Activated CD4-positive, alpha-beta T cell treated with anti-CD3 and anti-CD28 coated beads, Interleukin-2, amount 50 U/mL, for 16 hours (primary cell): ENCODE measurements around the gene NUDT2.
A peak's percentile ranks its signal among the peaks of the same experiment; 100 is the strongest.

ENCODE experiments used
- DNase-seq: peaks from one replicate; pipeline ENCODE4 v3.0.0-alpha.2; 2020

Gene NUDT2

DNA sequence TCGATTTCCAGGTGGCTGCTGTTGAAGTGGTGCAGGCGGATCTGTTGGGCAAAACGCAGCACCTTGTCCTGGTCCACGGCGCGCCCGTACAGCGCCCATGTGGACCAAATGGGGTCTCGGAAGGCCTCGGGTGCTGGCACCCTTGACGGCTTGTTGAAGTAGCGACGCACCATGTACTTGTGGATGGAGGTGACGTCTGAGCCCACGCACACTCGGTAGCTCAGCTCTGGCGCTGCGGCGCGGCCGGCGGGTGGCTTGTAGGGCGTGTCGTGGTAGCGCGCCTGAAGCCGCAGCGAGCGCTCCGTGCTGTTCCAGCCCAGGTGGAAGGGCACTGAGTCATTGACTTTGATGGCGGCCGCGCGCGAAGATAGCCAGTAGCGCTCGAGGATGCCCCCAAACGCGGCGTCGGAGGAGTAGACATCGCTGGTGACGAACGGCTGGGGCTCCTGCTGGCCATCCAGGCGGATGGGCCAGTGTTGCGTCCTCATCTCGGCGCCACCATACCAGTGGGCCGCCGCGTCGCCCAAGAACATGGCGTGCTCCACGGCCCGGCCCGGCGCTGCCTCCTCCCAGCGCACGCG, 42.6 kb downstream of the NUDT2 start:
- no peak for DNase-seq

DNA sequence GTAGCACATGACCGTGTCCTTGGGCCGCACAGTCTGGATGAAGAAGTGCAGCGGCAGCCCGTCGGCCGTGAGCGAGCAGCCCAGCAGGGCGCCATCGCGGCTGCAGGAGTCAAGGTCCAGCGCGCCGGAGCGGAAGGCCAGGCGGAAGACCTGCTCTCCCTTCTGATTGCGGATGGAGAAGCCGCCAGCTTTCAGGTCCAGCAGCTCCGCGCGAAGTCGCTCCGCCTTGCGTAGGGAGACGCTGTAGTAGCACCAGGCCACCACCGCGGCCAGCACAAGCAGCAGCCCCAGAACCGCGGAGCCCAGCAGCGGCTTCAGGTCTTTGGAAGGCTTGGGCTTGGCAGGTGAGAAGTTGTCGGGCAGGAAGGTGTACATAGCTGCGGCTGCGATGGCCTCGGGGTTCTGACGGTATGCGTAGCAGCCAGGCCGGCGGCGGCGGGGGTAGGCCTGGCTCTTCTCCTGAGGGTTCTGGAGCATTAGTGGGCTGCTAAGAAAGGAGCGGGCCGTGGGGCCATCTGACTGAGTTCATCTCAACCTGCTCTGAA, 43.2 kb downstream of the NUDT2 start:
- no peak for DNase-seq

DNA sequence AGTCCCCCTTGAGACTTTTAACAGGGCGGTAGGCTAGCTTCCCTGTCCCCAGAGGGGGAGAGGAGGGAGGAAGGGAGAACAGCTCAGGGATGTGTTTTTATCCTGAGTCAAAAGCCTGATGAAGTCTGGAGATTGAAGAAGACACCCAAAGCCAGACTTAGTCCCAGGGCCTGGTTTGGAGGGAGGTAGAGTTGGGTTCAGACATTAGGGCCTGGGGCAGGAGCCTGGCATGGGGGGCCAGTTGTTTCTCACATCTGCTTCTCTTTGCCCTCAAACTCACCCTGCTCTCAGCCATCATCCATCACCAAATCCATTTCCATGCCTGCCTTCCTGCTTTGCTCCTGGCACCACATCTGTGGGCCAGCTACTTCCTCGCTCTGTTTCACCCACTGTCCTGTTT, 44.4 kb downstream of the NUDT2 start:
- no peak for DNase-seq

DNA sequence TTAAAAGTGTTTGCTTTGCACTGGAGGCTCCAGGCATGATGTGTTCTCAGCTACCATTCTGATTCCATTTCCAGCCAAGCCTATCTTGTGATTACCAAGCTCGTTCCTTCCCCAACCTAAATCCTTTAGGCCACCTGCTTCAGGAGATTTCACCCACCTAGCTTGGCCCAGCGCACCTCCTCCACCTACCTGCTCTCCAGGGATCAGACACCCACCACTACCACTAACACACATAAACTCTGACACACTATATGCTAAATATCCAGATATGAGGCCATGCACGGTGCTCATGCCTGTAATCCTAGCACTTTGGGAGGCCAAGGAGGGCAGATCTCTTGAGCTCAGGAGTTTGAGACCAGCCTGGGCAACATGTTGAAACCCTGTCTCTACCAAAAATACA, 45.0 kb downstream of the NUDT2 start:
- DNase-seq = no peak

DNA sequence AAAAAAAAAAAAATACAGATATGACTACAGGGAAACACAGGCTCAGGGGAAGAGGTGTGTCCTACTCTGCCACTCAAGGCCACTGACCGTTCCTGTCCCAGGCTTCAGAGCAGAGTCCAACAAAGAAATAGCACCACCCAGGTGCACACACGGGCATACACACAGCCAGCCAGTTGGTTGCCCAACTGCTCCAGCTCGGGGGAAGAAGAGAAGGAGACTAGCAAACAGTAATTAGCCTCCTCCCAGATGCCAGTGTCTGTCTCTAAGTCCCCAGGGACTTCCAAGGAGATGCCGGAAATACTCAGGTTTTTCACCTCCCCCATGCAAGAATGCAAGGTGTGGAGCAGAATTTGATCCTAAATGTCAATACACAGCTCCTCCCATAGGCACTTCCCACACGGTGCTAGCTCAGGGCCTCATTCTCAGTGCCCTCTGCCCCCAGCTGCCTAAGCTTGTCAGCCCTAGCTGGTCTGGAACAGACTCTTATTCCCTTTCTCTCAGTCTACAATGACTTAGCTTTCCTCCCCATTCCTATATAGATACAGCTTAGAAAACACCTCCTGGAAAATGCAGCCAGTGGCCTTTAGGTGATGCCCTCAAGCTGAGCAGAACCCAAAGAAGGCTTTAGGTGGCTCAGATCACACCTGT, 45.7 kb downstream of the NUDT2 start:
- DNase-seq = no peak

DNA sequence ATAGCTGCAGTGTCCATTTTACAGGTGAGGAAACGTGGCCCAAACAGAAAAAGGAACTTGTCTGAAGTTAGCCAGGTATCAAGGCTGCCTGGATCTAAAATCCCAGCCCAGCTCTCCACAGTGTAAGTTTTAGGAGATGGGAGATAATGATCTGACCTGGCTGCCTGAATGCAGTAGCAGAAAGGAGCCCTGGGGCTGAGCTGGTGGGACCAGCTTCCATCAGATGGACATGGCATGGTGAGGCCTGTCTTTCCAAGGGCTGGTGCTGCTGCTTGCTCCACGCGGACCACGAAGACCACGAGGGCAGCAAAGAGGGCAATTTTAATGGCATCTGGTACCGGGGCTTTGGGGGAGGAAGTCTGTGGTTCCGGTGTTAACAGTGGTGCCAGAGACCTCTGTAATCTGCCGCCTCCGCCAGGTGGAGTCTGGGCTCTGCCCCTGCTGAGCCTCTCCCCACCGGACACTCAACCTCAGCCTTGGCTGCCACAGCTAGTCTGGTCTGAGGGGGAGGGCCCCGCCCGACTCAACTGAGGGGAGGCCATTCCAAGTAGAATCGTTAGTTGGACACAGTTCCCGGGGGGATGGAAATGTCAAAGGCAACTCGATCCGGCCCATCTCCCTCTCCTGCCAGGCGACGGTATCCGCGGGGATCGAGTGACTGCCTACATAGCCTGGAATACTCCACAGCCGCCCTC, 46.7 kb downstream of the NUDT2 start:
- peak; percentile 52 for DNase-seq

DNA sequence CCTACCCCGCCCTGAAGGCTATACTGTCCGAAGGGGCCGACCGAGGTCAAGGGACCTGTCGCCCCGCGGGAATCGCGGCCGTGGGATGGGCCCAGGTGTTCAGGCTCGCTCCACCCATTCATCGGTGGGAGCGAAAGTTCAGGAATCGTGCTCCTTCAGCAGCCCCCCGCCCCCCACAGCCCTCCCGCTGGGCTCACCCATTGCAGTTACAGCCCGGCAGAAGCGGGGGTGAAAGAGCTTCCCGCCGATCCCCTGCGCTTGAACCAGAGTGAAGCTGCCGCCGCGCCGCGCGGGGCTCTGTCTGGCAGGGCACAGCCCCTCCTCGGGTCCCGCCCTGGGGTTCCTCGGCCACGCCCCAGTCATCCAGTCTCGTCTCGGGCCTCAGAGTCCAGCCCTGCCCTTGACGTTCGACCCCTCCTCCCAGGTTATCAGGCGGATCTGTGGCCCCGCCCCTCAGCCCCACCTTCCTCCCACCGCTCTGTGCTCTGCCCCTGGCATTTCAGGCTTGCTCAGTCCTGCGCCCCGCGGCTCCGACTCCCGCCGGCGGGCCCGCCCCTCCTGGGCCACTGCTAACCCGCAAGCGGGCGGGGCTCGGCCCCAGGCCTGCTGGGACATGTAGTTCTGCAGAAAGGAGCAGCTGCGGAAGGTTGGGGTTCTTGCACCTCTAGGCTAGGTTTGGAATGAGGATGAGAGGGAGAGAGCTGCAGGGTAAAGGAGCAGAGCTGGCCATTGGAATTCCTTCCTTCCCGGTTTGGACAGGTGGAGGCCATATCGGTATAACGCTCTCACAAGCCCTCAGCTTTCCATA, 47.4 kb downstream of the NUDT2 start, which contains the start of gene MYORG:
Gene MYORG, minus strand, starts transcription at position 303 of the 808 bp plus-strand sequence. CDS start 3,955 bp downstream, outside the sequence.
- peak; percentile 98 for DNase-seq

DNA sequence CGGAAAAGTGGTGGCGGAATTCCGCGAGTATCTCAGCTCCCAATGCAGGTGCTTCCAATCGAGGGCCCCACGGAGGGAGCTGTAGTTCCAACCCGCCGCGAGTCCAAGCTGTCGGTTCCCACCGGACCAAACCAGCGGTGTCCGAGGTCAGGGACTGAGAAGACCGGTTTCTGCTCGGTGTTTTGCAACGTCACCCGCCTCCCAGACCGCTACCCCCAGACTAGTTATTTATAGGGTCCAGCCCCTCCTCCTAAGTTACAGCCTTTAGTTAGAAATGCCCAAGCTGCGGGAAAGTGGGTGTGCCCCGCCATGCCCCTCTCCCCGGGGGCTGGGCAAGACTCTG, 48.0 kb downstream of the NUDT2 start:
- DNase-seq = no peak

DNA sequence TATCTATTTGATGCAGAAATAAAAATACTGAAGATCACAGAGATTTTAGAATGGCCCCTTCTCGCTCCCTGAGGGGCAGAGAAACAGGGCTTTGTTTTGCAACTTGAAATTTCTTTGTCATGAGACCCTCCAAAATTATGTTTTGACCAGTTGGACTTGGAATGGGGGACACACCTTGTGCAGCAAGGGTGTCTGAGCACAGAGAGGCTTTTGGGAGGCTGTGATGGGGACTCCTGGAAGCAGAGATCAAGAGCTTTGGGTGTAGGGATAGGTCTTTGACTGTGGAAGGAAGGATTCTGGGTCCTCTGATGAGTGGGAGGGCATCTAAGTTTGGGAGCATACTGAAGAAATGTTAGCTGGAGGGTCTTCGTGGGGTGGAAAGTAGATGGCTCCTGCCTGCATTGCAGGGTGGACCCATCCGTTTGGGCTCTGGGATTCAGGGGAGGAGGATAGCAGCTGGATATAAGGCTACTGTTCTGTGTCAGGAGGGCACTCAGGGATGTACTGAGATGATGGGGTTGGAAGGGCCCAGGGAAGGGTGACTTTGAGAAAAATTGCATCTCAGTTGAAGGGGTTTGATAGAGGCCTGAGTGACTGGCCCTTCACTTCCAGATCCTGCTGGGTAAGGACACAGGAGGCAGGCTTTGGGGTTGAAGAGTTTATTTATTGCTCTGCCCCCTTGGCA, 49.1 kb downstream of the NUDT2 start:
- DNase-seq = no peak

DNA sequence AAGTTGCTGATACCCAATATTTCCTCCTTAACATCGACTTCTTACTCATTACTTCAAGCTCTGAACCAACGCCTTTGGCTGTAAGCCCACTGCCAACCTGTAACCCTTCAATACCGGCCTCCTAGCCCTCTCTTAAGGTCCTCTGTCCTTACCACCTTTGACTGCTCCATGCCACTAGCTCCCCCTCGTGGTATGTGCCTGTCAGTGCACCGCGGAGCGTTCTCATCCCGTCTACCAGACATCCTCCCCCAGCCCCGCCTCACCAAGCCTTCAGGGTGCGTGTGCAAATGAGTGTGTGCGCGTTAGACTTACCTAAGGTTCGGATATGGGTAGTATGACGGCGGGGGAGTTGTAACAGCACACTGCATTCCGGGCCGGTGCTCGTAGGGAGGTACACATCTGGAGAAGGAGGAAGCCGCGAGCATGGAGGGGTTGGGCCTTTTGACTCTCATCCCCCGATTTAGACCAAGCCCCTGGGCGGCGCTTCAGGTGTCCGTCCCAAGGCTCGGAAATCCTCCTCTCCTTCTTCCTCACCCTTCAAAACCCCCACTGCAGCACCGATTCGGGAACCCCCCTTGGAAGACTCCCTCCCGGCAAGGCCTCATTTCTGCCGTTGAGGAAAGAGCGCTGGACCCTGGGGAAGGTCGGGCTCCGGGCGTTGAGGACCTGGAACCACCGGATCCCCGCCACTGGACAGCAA, 50.1 kb downstream of the NUDT2 start:
- DNase-seq = peak; percentile 94

DNA sequence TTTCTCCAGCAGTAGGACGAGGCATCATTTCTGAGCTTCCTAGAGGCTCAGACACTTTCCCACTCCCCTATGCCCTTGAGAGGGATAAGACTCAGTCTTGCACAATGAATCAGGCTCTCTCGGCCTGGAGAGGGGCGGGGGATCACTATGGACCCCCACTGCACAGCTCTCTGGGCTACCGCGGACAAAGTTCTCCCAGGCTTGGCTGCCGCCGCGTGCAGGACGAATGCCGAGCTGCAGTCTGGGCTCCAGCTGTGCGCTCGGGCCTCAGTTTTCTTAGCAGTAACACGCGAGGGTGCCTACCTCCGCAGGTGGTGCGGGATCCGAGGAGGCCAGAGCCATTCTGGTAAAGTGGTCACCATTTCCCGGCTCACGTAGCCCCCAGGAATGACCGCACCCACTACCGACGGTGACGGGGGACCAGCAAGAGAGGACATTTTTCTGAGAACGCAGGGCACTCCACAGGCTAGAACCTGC, 50.7 kb downstream of the NUDT2 start:
- DNase-seq = no peak

DNA sequence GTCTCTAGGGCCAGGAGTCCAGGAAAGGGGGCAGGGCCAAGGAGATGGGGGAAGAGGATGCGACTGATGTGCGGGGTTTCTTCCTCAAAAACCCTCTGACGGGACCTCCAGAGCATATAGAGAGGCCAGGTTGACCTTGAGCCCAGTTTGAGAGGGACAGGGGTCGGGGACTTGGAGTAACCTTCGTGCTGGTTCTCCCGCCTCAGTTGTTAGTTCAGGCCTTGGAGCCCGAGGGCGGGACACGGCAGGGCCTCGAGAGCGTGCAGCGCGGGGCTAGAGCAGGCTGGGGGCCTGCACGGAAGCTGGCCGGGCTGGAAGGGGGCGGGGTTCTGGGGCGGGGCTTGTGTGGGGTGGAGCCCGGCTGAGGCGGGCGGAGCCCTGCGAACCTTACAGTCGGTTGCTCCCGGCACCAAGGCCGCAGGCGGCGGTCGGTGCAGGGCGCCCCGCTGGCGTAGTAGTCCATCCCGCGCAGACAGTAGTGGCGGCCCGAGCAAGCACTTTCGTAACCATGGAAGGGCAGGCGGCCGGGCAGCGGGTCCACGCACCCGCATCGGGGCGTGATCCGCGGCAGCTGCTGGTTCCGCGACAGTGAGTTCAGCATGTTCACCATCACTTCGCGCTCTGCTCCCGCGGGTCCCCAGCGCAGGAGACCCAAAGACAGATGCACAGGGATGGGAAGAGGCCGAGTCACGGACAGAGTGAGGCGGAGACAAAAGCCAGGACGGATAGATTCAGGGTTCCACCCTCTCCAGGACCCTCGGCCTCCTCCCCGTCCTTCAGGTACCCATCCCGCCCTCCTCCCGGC, 51.3 kb downstream of the NUDT2 start:
- peak; percentile 80 for DNase-seq

DNA sequence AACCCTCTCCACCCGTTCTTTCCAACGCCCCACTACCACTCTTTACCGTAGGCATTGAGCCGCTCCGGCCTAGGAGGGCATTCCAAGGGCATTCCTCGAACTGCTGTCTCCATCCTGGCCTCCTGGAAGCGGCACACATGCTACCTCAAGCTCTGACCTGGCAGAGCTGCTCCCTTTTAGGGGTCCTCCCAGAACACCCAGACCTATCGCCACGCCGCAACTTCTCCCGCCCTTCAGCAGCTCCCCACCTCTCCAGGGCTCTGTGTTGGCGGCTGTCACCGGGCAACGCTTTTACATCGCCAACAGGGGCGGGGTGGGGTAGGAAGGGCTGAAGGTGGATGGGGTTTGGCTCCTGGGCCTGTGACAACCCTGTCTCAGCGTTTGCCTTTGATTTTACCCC, 52.0 kb downstream of the NUDT2 start:
- DNase-seq = no peak

DNA sequence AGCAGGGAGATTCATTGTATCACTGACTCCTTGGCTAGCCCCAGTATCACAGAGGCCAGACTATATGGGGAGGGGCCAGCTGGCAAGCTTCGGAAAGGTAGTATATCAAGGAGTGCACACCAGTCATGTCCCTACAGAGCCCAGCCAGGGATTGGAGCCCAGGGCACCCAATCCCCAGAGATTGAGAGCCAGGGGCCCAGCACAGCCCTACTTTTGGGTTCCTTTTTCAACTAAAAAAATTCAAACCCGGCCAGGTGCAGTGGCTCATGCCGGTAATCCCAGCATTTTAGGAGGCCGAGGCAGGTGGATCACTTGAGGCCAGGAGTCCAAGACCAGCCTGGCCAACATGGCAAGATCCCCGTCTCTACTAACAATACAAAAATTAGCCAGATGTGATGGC, 52.7 kb downstream of the NUDT2 start:
- DNase-seq = no peak

DNA sequence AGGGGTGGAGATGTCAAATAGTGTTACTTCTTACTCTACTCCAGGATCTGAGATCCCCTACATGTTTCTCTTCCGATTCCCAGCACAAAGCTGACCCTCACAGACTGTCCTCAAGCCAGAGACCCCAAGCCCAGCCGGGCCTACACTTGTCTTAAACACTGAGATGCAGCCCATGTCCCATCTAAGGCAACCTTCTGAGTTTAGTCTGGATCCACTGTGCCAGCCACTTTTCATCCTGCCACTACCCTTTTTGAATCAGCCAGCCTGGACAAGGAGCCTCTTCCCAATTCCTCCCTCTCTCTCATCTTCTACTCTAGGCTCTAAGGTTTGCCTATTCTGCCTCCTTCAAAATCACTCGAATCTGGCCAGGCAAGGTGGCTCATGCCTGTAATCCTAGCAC, 53.5 kb downstream of the NUDT2 start:
- DNase-seq = no peak

DNA sequence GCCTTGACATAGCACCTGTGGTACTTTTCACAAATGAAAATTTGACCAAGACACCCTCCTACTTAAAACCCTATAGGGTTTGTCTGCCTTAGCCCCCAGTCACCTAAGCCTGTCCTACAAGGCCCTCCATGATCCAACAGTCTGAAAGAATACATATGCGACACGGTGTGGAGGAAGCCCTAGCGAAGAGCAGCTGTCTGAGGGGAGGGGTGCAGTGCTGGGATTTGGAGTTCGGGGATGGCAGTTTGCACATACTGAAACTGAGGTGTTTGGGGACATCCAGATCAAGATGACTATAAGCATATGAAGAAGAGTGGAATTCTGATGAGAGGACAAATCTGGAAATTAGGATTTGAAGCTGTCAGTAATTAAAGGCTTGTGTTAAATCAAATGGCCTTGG, 54.5 kb downstream of the NUDT2 start:
- no peak for DNase-seq

DNA sequence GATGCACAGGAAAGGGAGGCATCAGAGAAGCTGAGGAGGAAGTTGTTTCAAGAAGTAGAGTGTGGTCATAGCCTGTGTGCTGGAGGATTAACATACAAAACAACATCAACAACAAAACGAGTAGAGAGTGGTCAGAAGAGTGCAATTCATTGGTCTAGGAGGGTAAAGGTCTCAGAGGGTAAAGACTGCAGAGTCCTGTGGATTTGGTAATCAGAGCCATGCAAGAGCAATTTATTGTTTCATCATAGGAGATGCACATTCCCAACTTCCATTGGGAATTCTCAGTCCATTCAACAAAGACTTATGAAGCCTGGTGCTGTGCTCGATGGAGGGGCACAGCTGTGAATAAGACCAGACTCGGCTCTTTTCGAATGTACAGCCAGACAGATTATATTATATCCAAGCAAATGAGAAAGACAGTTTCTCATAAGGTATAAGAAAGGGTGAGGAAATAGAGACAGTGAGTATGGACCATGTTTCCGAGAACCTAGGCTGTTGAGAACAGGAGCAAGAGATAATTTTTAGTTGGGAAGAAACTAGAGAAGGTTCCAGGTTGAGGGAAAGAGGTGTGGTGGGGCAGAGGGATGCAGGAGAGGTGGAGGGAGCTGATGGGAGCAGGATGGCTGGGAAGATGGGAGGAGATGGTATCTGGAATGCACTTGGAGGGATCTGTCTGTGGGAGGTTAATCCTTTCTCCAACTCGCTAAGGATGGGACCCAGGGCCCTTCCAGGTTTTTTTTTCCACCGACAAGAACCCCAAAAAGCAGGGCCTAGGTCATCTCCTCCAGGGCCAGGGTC, 55.2 kb downstream of the NUDT2 start:
- no peak for DNase-seq

DNA sequence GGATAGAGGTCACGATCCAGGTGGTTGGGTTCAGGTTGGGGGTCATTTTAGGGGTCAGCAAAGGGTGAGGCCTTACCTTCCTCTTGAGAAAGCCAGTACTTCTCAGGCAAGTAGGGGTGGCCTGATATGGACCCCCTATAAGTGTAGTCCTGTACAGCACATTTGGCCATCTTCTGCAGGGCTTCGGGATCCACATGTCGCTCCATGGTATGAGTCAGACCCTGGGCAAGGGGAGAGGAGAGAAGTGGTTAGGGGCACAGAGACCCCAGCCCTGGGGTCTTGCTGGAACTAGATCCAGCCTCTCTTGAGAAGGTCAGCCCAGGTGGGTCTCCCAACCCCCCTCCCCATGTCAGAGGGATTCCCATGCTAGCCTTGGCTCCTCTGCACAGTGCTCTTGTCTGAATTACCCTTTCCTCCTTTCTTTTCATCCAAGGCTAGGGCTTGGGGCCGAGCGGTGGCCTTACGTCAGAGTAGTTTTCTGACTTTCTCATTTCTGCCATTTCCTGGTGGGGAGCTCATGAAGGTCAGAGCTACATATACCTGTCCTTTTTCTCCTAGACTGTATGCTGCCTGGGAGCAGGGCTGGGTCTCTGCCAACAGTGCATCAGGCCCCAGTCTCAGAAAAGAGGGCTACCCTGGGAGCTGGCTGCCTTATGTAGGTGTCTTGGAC, 56.3 kb downstream of the NUDT2 start:
- no peak for DNase-seq

DNA sequence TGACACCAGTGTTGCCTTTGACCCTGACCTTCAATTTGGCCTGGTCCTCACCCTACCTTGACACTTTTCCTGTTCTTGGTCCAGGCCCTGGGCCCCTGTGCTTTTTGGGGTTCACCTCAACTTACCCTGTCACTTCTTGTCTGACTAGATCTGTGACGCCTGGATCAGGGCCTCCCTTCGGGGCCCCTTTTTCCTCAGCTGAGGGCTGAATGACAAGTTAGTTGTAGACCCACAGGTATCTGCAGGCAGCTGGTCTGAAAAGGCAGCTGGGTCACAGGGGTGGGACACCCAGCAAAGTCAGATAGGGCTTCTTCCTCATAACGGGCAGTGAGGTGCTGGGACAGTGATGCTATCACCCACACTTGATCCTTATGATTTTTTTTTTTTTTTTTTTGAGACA, 57.3 kb downstream of the NUDT2 start:
- no peak for DNase-seq

DNA sequence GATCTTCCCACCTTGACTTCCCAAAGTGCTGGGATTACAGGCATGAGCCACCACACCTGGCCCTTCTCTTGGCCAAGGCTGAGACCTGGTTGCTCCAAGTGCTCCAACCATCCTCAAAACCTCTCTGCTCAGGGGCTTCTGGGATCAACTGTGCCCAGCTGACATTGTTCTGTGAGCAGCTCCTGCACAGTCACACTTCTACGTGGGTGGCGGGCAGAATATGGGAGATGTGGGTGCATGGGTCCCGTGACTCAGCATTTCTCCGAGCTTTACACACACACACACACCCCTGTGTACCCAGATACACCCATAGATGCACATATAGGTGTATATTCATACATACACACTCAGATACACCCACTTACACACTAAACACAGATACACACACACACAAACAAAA, 57.9 kb downstream of the NUDT2 start:
- DNase-seq = no peak
